ENCODE measurements around the gene DPP6. TPM values are rescaled to one million over a fixed set of nuclear protein-coding genes. Genes with fewer than 3 reads are reported as not detected.

Gene DPP6
- total and polyA plus RNA-seq, 2 of the 8 experiments (the other 6 are each of a cell fraction or from before 2014, with no cell fraction given), result 4.7 to 6.8 TPM

DNA sequence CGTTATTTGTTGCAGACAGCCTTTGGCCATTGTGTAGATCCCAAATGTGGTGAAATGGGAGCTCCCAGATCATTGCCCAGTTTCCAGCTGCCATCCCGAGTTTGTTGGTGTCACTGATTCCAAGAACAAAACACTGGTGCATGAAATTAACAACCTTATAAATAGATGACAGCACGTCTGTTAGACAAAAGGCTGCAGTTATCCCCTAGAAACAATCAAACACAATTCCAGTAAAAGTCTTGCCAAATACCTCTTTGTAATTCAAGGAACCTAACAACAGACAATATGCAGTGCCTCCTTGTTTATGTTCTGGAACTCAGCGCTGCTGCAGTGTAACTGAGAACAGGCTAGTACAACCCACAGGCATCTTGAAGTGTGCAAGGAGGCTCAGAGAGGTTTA is 546.2 kb downstream of the DPP6 start:
- Histone ChIP-seq H2BK15ac (ENCODE audit: low read length) (no peak overlapping the region), H3K9ac (replicated peaks in 1 of 4; ENCODE audit: extremely low read depth in 1 of 4, low read depth in 3 of 4, low read length in 3 of 4) (no peak overlapping the region), H3K18ac (ENCODE audit: extremely low read depth, low read length) (no peak overlapping the region), H3K23me2 (ENCODE audit: low read depth, low read length) (no peaks in the 10 kb centered on the region), H2AK5ac (ENCODE audit: low read depth, low read length) (no peak overlapping the region), H3K14ac (ENCODE audit: insufficient read length) (no peak overlapping the region), H3K9me3 (ENCODE audit: insufficient read depth in 2 of 2, low read depth in 1 of 2, low read length in 1 of 2) (no peaks in the 10 kb centered on the region), H4K91ac (replicated peaks; ENCODE audit: insufficient read length, low read length) (no peak overlapping the region), H2BK5ac (ENCODE audit: low read depth, low read length) (no peak overlapping the region), H4K8ac (ENCODE audit: extremely low read depth, insufficient read depth, low read length) (no peak overlapping the region), H2BK120ac (replicated peaks; ENCODE audit: low read depth, low read length) (no peak overlapping the region), H3K27ac (ENCODE audit: low read depth, low read length) (no peak overlapping the region), H3K56ac (replicated peaks; ENCODE audit: insufficient read length, low read depth, low read length) (no peak overlapping the region), H4K5ac (ENCODE audit: insufficient read length, low read depth, low read length) (no peak overlapping the region), H2AFZ (ENCODE audit: low read length) (no peak overlapping the region), H3K36me3 (ENCODE audit: control insufficient read depth in 2 of 4, insufficient read depth in 4 of 4, low read length in 3 of 4) (no peaks in the 10 kb centered on the region), H3K4me2 (ENCODE audit: insufficient read depth in 1 of 2, low read depth in 2 of 2, low read length in 2 of 2) (no peak overlapping the region), H2BK20ac (ENCODE audit: low read length) (no peak overlapping the region), H3K23ac (ENCODE audit: insufficient read length) (no peak overlapping the region), H2BK12ac (ENCODE audit: low read depth, low read length) (no peak overlapping the region), H3K27me3 (replicated peaks in 1 of 4; ENCODE audit: control insufficient read depth in 3 of 4, extremely low read depth in 1 of 4, insufficient read depth in 3 of 4, low read length in 3 of 4) (no peaks in the 10 kb centered on the region), H3K79me1 (ENCODE audit: low read depth, low read length) (no peaks in the 10 kb centered on the region), H3K4me3 (ENCODE audit: extremely low read depth in 1 of 4, insufficient read depth in 2 of 4, low read depth in 3 of 4, low read length in 4 of 4) (no peak overlapping the region), H4K20me1 (replicated peaks in 1 of 2; ENCODE audit: control insufficient read depth in 1 of 2, insufficient read depth in 2 of 2, low read length in 2 of 2) (no peaks in the 10 kb centered on the region), H3K4ac (replicated peaks; ENCODE audit: insufficient read length, low read depth, low read length) (no peak overlapping the region), H3K4me1 (replicated peaks in 1 of 4; ENCODE audit: control insufficient read depth in 3 of 4, insufficient read depth in 4 of 4, low read length in 3 of 4) (no peaks in the 10 kb centered on the region), H3K79me2 (ENCODE audit: control insufficient read depth in 1 of 2, insufficient read depth in 2 of 2, low read length in 2 of 2) (no peaks in the 10 kb centered on the region)
- CTCF ChIA-PET (ENCODE audit: partially characterized antibody), result interaction anchor here (1.0 kb wide), 1 partner anchor 15 kb away, joined by 4 read pairs; no protein-coding TSS in a partner anchor
- no peak for DNase-seq (ENCODE audit: low read depth in 1 of 2, low spot score in 2 of 2)
- POLR2A ChIA-PET (ENCODE audit: partially characterized antibody), result no interaction called here
- no peak for FAIRE-seq
- 84% methylated on average over 4 of the region's 4 CpGs; no CpG with 5 or more reads in 1 of the 2 experiments for WGBS, 2 experiments (ENCODE audit: extremely low coverage in 1 of 2, insufficient coverage in 1 of 2, insufficient read length in 1 of 2, insufficient replicate concordance in 2 of 2, low coverage in 1 of 2, low lambda C conversion rate in 2 of 2, missing lambda C conversion rate in 1 of 2)
- TF ChIP-seq TBP (IDR thresholded peaks at IDR 0.05; ENCODE audit: low read depth, low read length) (no peak), MAFK (IDR thresholded peaks at IDR 0.05; ENCODE audit: low read depth, low read length) (no peak), RAD21 (IDR thresholded peaks at IDR 0.05 in 1 of 2, conservative IDR thresholded peaks at IDR 0.05 in 1 of 2; ENCODE audit: low read depth in 2 of 2, low read length in 2 of 2) (no peak), TCF12 (IDR thresholded peaks at IDR 0.05; ENCODE audit: low read depth, low read length) (no peak), JUN (IDR thresholded peaks at IDR 0.05; ENCODE audit: low read depth, low read length) (no peak), RFX5 (IDR thresholded peaks at IDR 0.05; ENCODE audit: borderline replicate concordance, low read depth, low read length) (no peak), GTF2F1 (IDR thresholded peaks at IDR 0.05; ENCODE audit: borderline replicate concordance, low read depth, low read length) (no peak)
